K562 (cell line): ENCODE results near the gene ZNF776. TPM values are rescaled to one million over a fixed set of nuclear protein-coding genes. Genes with fewer than 3 reads are reported as not detected.

Experiments
- ATAC-seq: fragments of 200-7000 bp; cut with Tn5 transposase; 3 replicates; pipeline ENCODE4 v1.9.1; 2020; ENCODE audit warnings: moderate library complexity
- BruUV-seq: library from RNA; stranded (reverse); fragments of 400-500 nt; replicated peaks from 2 replicates; lab custom pipeline; 2021; lab: Mats Ljungman, UMichigan
- CTCF ChIA-PET: fragments of 300-600 bp; formaldehyde crosslinking; extraction: SDS; loops from one replicate; lab custom pipeline; 2021; ENCODE audit warnings: low intra/inter-chr PET ratio; lab: Yijun Ruan, JAX
- POLR2A ChIA-PET: fragments of 300-600, 350-650 bp; sonication (Branson Sonifier 250); formaldehyde crosslinking; extraction: SDS; loops from one replicate; lab custom pipeline; 2021; ENCODE audit warnings: antibody characterized with exemption, inconsistent platforms; lab: Yijun Ruan, JAX
- DNase-seq, 4 experiments: peaks; one replicate each; pipeline versions ENCODE4 v3.0.0 to v3.0.0-alpha.2; 2011 to 2018; ENCODE audit warnings: low spot score in 3 of 4, mixed read lengths in 3 of 4; ENCODE audit errors: extremely low read depth in 1 of 4
- FAIRE-seq: peaks from 2 replicates; lab custom pipeline; 2011; peaks lifted over from hg19 to GRCh38; lab: Jason Lieb, UNC
- H2AFZ ChIP-seq: 2 replicates; pipeline ENCODE4 v1.6.0; 2011; ENCODE audit warnings: low read depth, low read length, control low read depth, inconsistent platforms
- H3K27ac ChIP-seq: fragments of 200-600 bp; 3 replicates; pipeline ENCODE4 v1.8.0; 2011; ENCODE audit warnings: low read depth, mild to moderate bottlenecking, control low read depth, inconsistent platforms, low read length, moderate library complexity, mixed read lengths; ENCODE audit errors: extremely low read depth
- H3K27me3 ChIP-seq, 2 experiments: fragments of 300-600 bp in 1 of 2; 2 replicates in 1 of 2; 3 replicates in 1 of 2; pipeline versions ENCODE4 v1.6.0 to v1.8.0; 2011; ENCODE audit warnings: inconsistent platforms in 2 of 2, low read length in 2 of 2, mild to moderate bottlenecking in 1 of 2, mixed read lengths in 1 of 2, moderate library complexity in 1 of 2; ENCODE audit not compliant: control insufficient read depth in 2 of 2, insufficient read depth in 2 of 2
- H3K36me3 ChIP-seq: fragments of 300-600 bp; 3 replicates; pipeline ENCODE4 v1.8.0; 2011; ENCODE audit warnings: mild to moderate bottlenecking, low read length, inconsistent platforms; ENCODE audit not compliant: control insufficient read depth, insufficient read depth
- H3K4me1 ChIP-seq, 2 experiments: fragments of 200-600 bp in 1 of 2; replicated peaks in 1 of 2; 2 replicates in 1 of 2; 3 replicates in 1 of 2; pipeline versions ENCODE4 v1.5.1 to v1.8.0; 2011; ENCODE audit warnings: inconsistent platforms in 2 of 2, low read length in 2 of 2, mild to moderate bottlenecking in 1 of 2, mixed read lengths in 1 of 2, moderate library complexity in 1 of 2; ENCODE audit not compliant: control insufficient read depth in 2 of 2, insufficient read depth in 2 of 2
- H3K4me2 ChIP-seq: 2 replicates; pipeline ENCODE4 v1.6.1; 2011; ENCODE audit warnings: low read length, control low read depth, inconsistent platforms, mixed read lengths; ENCODE audit not compliant: insufficient read depth
- H3K4me3 ChIP-seq: fragments of 200-600 bp; sonication (generic), shearing (Covaris generic); 2 replicates; pipeline ENCODE4 v1.5.1; 2016; ENCODE audit warnings: control low read depth, inconsistent platforms
- H3K79me2 ChIP-seq: fragments of 200-600 bp; 3 replicates; pipeline ENCODE4 v1.8.0; 2011; ENCODE audit warnings: low read length, inconsistent platforms; ENCODE audit not compliant: control insufficient read depth, insufficient read depth
- H3K9ac ChIP-seq, 2 experiments: 2 replicates each; pipeline versions ENCODE4 v1.6.0 to v1.6.1; 2011; ENCODE audit warnings: low read depth in 2 of 2, low read length in 2 of 2, control low read depth in 1 of 2, inconsistent platforms in 1 of 2, mild to moderate bottlenecking in 1 of 2, mixed read lengths in 1 of 2; ENCODE audit not compliant: insufficient read depth in 1 of 2
- H3K9me1 ChIP-seq: one replicate; pipeline ENCODE4 v1.6.0; 2011; ENCODE audit warnings: inconsistent platforms, mild to moderate bottlenecking, low read length, moderate library complexity; ENCODE audit not compliant: control insufficient read depth, insufficient read depth
- H3K9me3 ChIP-seq: replicated peaks from 2 replicates; pipeline ENCODE4 v1.5.1; 2011; ENCODE audit warnings: low read depth, low read length, inconsistent platforms; ENCODE audit not compliant: control insufficient read depth, insufficient read depth
- H4K20me1 ChIP-seq: replicated peaks from 2 replicates; pipeline ENCODE4 v1.6.1; 2011; ENCODE audit warnings: low read length, inconsistent platforms, mixed read lengths; ENCODE audit not compliant: control insufficient read depth, insufficient read depth
- BACH1 ChIP-seq: fragments of 200-800 bp; sonication (Bioruptor generic); IDR thresholded peaks from 2 replicates; pipeline ENCODE4 v1.6.1; 2016; ENCODE audit warnings: missing genetic modification characterization, missing compliant biosample characterization
- HNRNPK ChIP-seq: fragments of 200-400 bp; formaldehyde crosslinking; IDR thresholded peaks from one replicate; pipeline ENCODE4 v1.6.1; 2018; ENCODE audit warnings: mild to moderate bottlenecking, low read depth, low read length; ENCODE audit not compliant: poor library complexity, severe bottlenecking
- KDM1A ChIP-seq, 2 experiments: fragments of 450-650 bp; IDR thresholded peaks; 2 replicates each; pipeline ENCODE4 v1.6.1; 2016; ENCODE audit warnings: mild to moderate bottlenecking in 2 of 2
- NR0B1 ChIP-seq: fragments of 450-650 bp; IDR thresholded peaks from one replicate; pipeline ENCODE4 v1.6.1; 2018; ENCODE audit warnings: mild to moderate bottlenecking, moderate library complexity; ENCODE audit not compliant: partially characterized antibody
- NR2F6 ChIP-seq: fragments of 450-650 bp; formaldehyde crosslinking; IDR thresholded peaks from 2 replicates; pipeline ENCODE4 v1.4.0; 2020; ENCODE audit warnings: mild to moderate bottlenecking
- TAF15 ChIP-seq: fragments of 200-400 bp; formaldehyde crosslinking; IDR thresholded peaks from 2 replicates; pipeline ENCODE4 v1.6.1; 2017; ENCODE audit warnings: mild to moderate bottlenecking, low read depth, low read length, moderate library complexity
- ZNF75A ChIP-seq: fragments of 450-650 bp; formaldehyde crosslinking; IDR thresholded peaks from 2 replicates; pipeline ENCODE4 v1.4.0; 2020; ENCODE audit warnings: mild to moderate bottlenecking
- WGBS: fragments of 100-300 bp; shearing (Covaris generic); methylation state at CpG from one replicate; pipeline ENCODE4 v1.1.6; 2016; ENCODE audit warnings: low coverage, mixed read lengths; ENCODE audit not compliant: insufficient coverage; ENCODE audit errors: missing lambda C conversion rate; 5-methylcytosine and 5-hydroxymethylcytosine counted together
- in situ Hi-C: fragments of 300-500 bp; cut with MboI; formaldehyde crosslinking; loops from 4 replicates; pipeline ENCODE4 v1.15.0; 2018; ENCODE audit warnings: inconsistent platforms, mixed read lengths
- intact Hi-C: fragments of 100-400 bp; cut with micrococcal nuclease; formaldehyde crosslinking; loops from 2 replicates; pipeline ENCODE4 v1.14.2; 2022
- polyA plus RNA-seq, 8 experiments: library from polyadenylated mRNA; depleted of rRNA in 4 of 8; stranded (reverse) in 5 of 8; unstranded in 3 of 8; fragments of >200 nt; fragmentation: Nextera tagmentation in 2 of 8; fragmentation: Illumina TruSeq in 1 of 8; extraction: Ambion mirVana in 2 of 8; extraction: Trizol in 1 of 8; gene quantifications; 2 replicates each; pipeline versions ENCODE4 v1.2.1 to v1.2.3, GENCODE V29; 2011 to 2014; ENCODE audit warnings: inconsistent platforms in 1 of 8, missing spikeins in 1 of 8
- total RNA-seq, 7 experiments: library from RNA; depleted of rRNA in 6 of 7; stranded (reverse); fragments of >200 nt in 6 of 7; fragmentation: Illumina TruSeq in 2 of 7; extraction: Trizol in 2 of 7; gene quantifications; 2 replicates each; pipeline versions ENCODE4 v1.2.1 to v1.2.3, GENCODE V29; 2011 to 2021; ENCODE audit warnings: low replicate concordance in 1 of 7

The ZNF776 gene
- total and polyA plus RNA-seq, 9 of the 15 experiments (the other 6 are each of a cell fraction or from before 2014, with no cell fraction given), result 2.2 to 16.9 (median 8.2) TPM

- CTCF ChIA-PET, result no interaction called here
- Histone ChIP-seq H3K27ac (no peak overlapping the region), H3K27me3 (no peaks in the 10 kb centered on the region), H4K20me1 (no peaks in the 10 kb centered on the region), H3K9ac (no peak overlapping the region), H3K9me3 (peaks cover 9% of the 10 kb centered on the region), H3K4me3 (no peak overlapping the region), H3K4me2 (no peak overlapping the region), H3K4me1 (no peaks in the 10 kb centered on the region), H2AFZ (no peak overlapping the region)
- DNase-seq, result no peak
- no peak for FAIRE-seq
- ATAC-seq, result no peak
- 38% methylated on average over 10 of the region's 10 CpGs for WGBS
- POLR2A ChIA-PET, result no interaction called here
- in situ Hi-C loops, result no loop called here
- BruUV-seq, result no TSS peak
- TF ChIP-seq NR0B1 (no peak), HNRNPK (no peak), KDM1A (IDR thresholded peaks at IDR 0.05) (no peak), BACH1 (no peak), NR2F6 (CRISPR knock-in tag) (no peak), ZNF75A (CRISPR knock-in tag) (peak; percentile 94), TAF15 (no peak)
- TF ChIP-seq, all 486 proteins: peak for 1
- peaks cover 15% of the 10 kb centered on the region for H3K36me3 ChIP-seq
- intact Hi-C loops, result no loop called here
- H3K79me2 ChIP-seq, result no peaks in the 10 kb centered on the region
- no peaks in the 10 kb centered on the region for H3K9me1 ChIP-seq
Observed at GRCh38 chr19:57720878-57721277, 25.7 kb upstream of the ZNF776 start.
